Measurements from ENCODE around the gene FUT8. TPM values are rescaled to one million over a fixed set of nuclear protein-coding genes. Genes with fewer than 3 reads are reported as not detected.

FUT8 gene
- polyA plus RNA-seq, 4 donors: 16.0 to 25.0 (median 23.7) TPM

DNA sequence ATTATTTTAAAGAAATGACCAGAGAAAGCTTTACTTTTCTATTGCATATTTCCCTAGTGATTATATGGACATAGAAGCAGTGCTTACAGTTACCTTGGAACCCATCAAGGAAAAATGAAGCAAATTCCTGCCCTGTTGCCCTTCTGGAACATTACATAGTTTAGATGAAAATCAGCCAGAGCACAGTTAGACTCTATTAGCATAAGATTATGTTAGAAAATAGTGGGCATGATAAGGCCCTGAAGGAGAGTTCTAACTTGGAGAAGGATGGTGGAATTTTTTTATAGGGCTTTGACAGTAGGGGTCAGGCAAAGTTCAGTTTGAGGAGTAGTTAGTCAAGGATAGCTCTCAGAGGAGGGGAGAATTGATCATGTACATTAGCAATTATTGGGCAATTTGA lies 74.3 kb downstream of the FUT8 start:
- no peak for DNase-seq (ENCODE audit: low read depth in 4 of 4, low spot score in 3 of 4)

GRCh38 chr14:65487783-65488494 lies 75.4 kb downstream of the FUT8 start:
- DNase-seq (ENCODE audit: low read depth in 4 of 4, low spot score in 3 of 4): no peak

- DNase-seq (ENCODE audit: low read depth in 4 of 4, low spot score in 3 of 4): no peak
These were observed 78.7 kb downstream of the FUT8 start for GRCh38 chr14:65491274-65491673.

- DNase-seq (ENCODE audit: low read depth in 4 of 4, low spot score in 3 of 4): no peak
These were observed 79.7 kb downstream of the FUT8 start for GRCh38 chr14:65492266-65492665.

- DNase-seq (ENCODE audit: low read depth in 4 of 4, low spot score in 3 of 4): no peak
These were observed 82.7 kb downstream of the FUT8 start for GRCh38 chr14:65495196-65495595.

GRCh38 chr14:65496178-65496993 lies 83.9 kb downstream of the FUT8 start:
- DNase-seq (ENCODE audit: low read depth in 4 of 4, low spot score in 3 of 4): no peak

- no peak for DNase-seq (ENCODE audit: low read depth in 4 of 4, low spot score in 3 of 4)
These were observed 86.6 kb downstream of the FUT8 start for GRCh38 chr14:65499138-65499537.

- no peak for DNase-seq (ENCODE audit: low read depth in 4 of 4, low spot score in 3 of 4)
These were observed 87.5 kb downstream of the FUT8 start for GRCh38 chr14:65500075-65500474.

- no peak for DNase-seq (ENCODE audit: low read depth in 4 of 4, low spot score in 3 of 4)
These were observed 88.8 kb downstream of the FUT8 start for GRCh38 chr14:65501328-65501727.

DNA sequence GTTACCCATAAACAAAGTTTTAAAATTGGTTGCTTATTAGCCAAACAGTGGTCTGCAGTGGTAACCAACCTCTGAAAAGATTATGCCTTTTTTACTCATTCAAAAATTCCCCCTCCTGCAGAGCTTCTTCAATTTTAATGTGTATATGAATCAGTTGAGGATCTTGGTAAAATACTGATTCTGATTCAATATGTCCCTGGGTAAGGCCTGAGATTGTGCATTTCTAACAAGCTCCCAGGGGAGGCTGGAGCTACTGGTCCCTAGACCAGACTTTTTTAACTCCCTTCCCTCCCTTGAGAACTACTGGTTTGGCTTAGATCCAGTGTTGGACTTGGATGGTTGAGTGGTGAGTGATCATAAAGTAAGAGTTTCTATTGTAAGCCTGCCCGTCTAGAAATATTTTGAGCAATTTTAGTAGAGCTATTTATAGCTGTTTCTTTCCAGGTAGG lies 90.2 kb downstream of the FUT8 start:
- DNase-seq (ENCODE audit: low read depth in 4 of 4, low spot score in 3 of 4): no peak

DNA sequence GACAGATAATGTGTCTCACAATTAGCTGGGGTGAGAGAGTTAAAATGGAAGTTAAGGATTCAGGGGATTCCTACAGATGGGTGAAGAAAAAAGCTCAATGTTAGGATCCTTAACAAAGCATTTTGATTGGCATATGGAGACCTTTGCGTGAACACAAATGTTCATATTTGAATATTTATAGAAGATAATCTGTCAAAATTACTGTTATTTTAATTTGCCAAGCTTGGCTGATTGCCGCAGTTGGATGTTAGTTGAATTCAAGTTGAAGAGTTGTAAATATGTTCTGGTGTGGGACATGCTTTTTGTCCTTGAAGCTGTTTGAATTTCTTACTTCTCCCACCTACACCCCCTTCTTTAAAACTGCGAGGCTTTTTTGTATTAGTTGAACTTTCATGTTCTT lies 91.2 kb downstream of the FUT8 start:
- no peak for DNase-seq (ENCODE audit: low read depth in 4 of 4, low spot score in 3 of 4)

GRCh38 chr14:65506801-65507200 lies 94.3 kb downstream of the FUT8 start:
- DNase-seq (ENCODE audit: low read depth in 4 of 4, low spot score in 3 of 4): no peak

DNA sequence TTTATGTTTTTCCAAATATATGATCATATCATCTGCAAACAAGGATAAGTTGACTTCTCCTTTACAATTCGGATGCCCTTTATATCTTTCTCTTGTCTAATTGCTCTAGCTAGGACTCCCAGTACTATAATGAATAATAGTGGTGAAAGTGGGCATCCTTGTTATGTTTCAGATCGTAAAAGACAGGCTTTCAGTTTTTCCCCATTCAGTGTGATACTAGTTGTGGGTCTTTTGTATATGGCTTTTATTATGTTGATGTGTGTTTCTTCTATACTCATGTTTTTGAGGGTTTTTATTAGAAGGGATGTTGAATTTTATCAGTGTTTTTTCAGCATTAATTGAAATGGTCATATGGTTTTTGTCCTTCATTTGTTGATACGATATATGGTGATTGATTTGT lies 97.3 kb downstream of the FUT8 start:
- DNase-seq (ENCODE audit: low read depth in 4 of 4, low spot score in 3 of 4): no peak

- DNase-seq (ENCODE audit: low read depth in 4 of 4, low spot score in 3 of 4): no peak
These were observed 101.1 kb downstream of the FUT8 start for GRCh38 chr14:65513671-65514070.

DNA sequence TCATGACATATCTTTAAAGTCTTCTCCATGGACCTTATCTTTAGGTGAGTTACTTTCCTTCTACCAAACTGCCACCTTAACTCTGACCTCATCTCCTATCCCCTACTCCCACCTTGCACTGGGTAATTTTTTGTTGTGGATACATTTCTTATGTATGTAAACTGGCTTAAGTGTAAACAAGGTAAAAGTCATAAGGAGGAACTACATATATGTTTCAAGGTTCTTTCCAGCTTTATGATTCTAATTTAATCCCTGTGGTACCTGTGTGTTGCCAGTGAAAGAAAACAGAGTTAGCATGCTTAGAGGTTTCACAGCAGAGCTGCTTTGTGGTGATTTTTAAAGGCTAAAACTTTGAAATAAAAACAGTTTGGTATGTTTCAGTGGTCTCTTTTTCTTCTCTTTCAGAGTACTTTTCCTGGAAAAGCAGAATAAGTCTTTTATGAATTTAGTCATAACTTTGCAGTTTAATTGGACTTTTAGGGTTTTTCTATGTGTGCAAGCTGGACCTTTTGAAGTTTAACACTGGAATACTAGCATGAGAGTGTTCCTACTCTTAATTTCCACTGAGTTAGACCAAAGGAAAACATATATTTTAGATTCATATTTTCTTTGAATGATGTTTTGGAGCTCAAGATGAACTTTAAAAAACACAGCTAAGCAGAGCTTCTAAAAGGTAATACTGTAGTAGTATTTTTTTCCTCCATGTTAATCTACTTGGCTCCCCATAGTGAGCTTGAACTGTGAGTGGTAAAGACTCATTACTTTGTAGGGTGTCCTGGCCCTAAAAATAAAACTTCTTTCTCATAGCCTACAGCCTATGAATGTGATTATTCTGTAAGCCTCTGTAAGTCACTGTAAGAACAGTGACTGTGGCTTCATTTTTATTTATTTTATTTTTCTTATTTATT lies 105.4 kb downstream of the FUT8 start:
- no peak for DNase-seq (ENCODE audit: low read depth in 4 of 4, low spot score in 3 of 4)

DNA sequence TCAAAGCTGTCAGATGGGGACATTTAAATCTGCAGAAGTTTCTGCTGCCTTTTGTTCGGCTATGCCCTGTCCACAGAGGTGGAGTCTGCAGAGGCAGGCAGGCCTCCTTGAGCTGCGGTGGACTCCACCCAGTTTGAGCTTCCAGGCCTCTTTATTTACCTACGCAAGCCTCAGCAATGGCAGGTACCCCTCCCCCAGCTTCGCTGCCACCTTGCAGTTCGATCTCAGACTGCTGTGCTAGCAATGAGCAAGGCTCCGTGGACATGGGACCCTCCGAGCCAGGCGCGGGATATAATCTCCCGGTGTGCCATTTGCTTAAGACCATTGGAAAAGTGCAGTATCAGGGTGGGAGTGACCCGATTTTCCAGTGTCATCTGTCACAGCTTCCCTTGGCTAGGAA lies 115.5 kb downstream of the FUT8 start:
- DNase-seq (ENCODE audit: low read depth in 4 of 4, low spot score in 3 of 4): no peak

DNA sequence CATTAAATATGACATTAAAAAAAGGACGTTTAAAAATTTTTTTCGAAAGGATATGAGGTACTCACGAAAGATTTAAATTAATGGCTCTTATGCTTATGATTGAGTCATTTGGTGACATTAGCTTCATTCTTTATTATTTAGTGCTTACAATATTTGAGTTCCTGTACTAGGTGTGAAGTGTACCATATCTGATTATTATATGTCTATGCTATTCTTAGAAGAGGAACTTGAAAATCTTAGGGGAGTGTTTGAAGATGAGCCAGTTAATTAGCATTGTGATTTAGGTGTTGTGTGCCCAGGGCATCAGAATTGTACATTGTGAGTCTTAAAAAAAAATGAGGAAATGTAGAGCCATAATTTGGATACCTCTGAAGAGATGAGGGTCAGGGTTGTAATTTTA lies 118.6 kb downstream of the FUT8 start:
- no peak for DNase-seq (ENCODE audit: low read depth in 4 of 4, low spot score in 3 of 4)

GRCh38 chr14:65533736-65534404 lies 121.3 kb downstream of the FUT8 start:
- no peak for DNase-seq (ENCODE audit: low read depth in 4 of 4, low spot score in 3 of 4)

DNA sequence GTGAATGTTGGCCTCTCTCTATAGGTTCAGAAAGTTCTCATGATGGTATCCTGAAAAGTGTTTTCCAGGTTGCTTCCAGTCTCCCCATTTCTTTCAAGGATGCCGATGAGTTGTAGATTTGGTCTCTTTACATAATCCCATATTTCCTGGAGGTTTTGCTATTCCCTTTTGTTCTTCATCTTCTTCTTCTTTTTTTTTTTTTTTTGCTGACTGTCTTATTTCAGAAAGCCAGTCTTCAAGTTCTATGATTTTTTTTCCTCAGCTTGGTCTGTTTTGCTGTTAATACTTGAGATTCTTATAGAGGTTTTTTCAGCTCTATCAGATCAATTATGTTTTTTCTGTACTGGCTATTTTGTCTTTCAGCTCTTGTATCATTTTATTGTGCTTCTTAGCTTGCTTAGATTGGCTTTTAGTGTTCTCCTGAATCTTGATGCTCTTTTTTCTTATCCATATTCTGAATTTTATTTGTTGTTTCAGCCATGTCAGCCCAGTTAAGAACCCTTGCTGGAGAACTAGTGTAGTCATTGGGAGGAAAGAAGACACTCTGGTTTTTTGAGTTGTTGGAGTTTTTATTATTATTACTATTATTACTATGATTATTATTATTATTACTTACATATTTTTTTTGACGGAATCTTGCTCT lies 124.4 kb downstream of the FUT8 start:
- no peak for DNase-seq (ENCODE audit: low read depth in 4 of 4, low spot score in 3 of 4)

DNA sequence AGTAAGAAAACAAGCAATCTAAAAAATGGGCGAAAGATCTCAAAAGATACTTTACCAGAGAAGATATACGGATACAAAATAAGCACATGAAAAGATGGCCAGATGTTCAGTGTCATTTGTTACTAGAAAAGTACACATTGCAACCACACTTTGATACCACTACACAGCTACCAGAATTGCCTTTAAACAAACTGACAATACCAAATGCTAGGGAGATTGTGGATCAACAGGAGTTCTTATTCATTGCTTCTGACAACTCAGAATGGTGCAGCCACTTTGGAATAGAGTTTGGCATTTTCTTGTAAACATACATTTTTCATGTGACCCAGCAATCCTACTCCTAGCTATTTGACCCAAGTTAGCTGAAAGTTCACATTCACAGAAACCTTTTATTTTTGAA lies 136.3 kb downstream of the FUT8 start:
- no peak for DNase-seq (ENCODE audit: low read depth in 4 of 4, low spot score in 3 of 4)
